Effector memory CD8-positive, alpha-beta T cell (primary cell): Measurements from ENCODE around the gene SETSIP.

Source experiments
- ATAC-seq: fragments of 150-1000 bp; cut with Tn5 transposase; replicated peaks from 2 replicates; pipeline ENCODE4 v1.10.0; 2021; ENCODE audit warnings: mild to moderate bottlenecking, moderate library complexity
- DNase-seq, 3 experiments: peaks; one replicate each; pipeline ENCODE4 v3.0.0; 2021
- H3K27ac Mint-ChIP-seq, 2 donors: one replicate each; pipeline ENCODE4 v1.8.0; 2022; ENCODE audit warnings: mild to moderate bottlenecking in 2 of 2, mixed read lengths in 2 of 2, moderate library complexity in 2 of 2
- H3K27me3 Mint-ChIP-seq, 2 donors: one replicate each; pipeline ENCODE4 v1.8.0; 2022; ENCODE audit warnings: mixed read lengths in 2 of 2
- H3K36me3 Mint-ChIP-seq: one replicate; pipeline ENCODE4 v1.8.0; 2022; ENCODE audit warnings: mild to moderate bottlenecking, moderate library complexity, mixed read lengths; ENCODE audit not compliant: insufficient read depth
- H3K4me1 Mint-ChIP-seq, 2 donors: one replicate each; pipeline ENCODE4 v1.8.0; 2022; ENCODE audit warnings: low read depth in 2 of 2, mixed read lengths in 2 of 2
- H3K4me3 Mint-ChIP-seq, 2 donors: one replicate each; pipeline ENCODE4 v1.8.0; 2022; ENCODE audit warnings: mild to moderate bottlenecking in 2 of 2, mixed read lengths in 2 of 2, moderate library complexity in 2 of 2
- H3K9me3 Mint-ChIP-seq, 2 donors: one replicate each; pipeline ENCODE4 v1.8.0; 2022; ENCODE audit warnings: mixed read lengths in 2 of 2
- total RNA-seq, 9 experiments: gene quantifications; one replicate each; lab custom pipeline; 2026; lab: John Stamatoyannopoulos, UW

Gene SETSIP
- 0.10 to 1.3 (median 0.42) reads per million in 9 experiments for total RNA-seq

DNA sequence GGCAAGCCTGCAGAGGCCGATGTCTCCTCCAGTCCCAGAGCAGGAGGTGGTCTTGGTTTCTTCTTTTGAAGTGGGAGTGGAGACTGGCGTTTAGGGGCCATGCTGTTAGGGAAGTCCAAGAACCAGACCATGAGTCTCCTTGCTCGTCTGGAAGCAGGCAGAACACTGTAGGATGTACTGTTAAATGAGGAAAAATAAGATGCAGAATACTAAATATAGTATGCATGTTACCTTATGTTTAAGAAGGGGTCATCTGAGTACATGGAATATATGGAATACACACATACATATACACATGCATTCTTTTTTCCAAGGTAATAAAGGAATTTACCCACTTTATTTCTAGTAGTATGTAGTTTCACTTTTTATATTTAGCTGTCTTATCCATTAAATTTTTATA, at the start of gene SETSIP:
Gene SETSIP (minus strand): TSS at position 101 of the 400 bp plus-strand sequence. CDS start 0 bp downstream, at position 101.
- peaks cover 1 to 6% of the 10 kb centered on the region in 2 donors for H3K4me1 Mint-ChIP-seq

GRCh38 chr1:92123868-92124267, 48.7 kb upstream of the SETSIP start:
- no peak overlapping the region for H3K4me3 Mint-ChIP-seq
- no peak for DNase-seq

More for the DNA sequence above, at the start of gene SETSIP:
- no peak within 1 kb of the TSS for H3K27ac Mint-ChIP-seq
- DNase-seq (no peak), ATAC-seq (no peak)
- H3K27me3 Mint-ChIP-seq, result no peaks in the 10 kb centered on the region
- no peak within 1 kb of the TSS for H3K4me3 Mint-ChIP-seq
- no peaks in the 10 kb centered on the region for H3K36me3 Mint-ChIP-seq
- H3K9me3 Mint-ChIP-seq, result no peaks in the 10 kb centered on the region

GRCh38 chr1:92118826-92119225, 43.6 kb upstream of the SETSIP start:
- Mint-ChIP-seq H3K9me3 (no peaks in the 10 kb centered on the region), H3K36me3 (peaks cover 3% of the 10 kb centered on the region), H3K27me3 (no peaks in the 10 kb centered on the region), H3K4me3 (no peak overlapping the region), H3K27ac (no peak overlapping the region), H3K4me1 (no peaks in the 10 kb centered on the region)
- ATAC-seq (no peak), DNase-seq (no peak)

More at GRCh38 chr1:92123868-92124267, 48.7 kb upstream of the SETSIP start:
- Mint-ChIP-seq H3K4me1 (peaks cover 0 to 4% of the 10 kb centered on the region in 2 donors), H3K9me3 (no peaks in the 10 kb centered on the region), H3K27me3 (no peaks in the 10 kb centered on the region), H3K36me3 (peaks cover 6% of the 10 kb centered on the region), H3K27ac (no peak overlapping the region)
- ATAC-seq, result no peak

GRCh38 chr1:92117526-92117925, 42.3 kb upstream of the SETSIP start:
- Mint-ChIP-seq H3K9me3 (no peaks in the 10 kb centered on the region), H3K36me3 (peaks cover 3% of the 10 kb centered on the region), H3K27ac (no peak overlapping the region), H3K4me3 (no peak overlapping the region), H3K27me3 (no peaks in the 10 kb centered on the region), H3K4me1 (no peaks in the 10 kb centered on the region)
- no peak for ATAC-seq
- no peak for DNase-seq

- H3K27ac Mint-ChIP-seq, result no peak overlapping the region
- H3K4me1 Mint-ChIP-seq, result no peaks in the 10 kb centered on the region
- ATAC-seq, result no peak
- H3K27me3 Mint-ChIP-seq, result no peaks in the 10 kb centered on the region
- H3K9me3 Mint-ChIP-seq, result no peaks in the 10 kb centered on the region
- no peak overlapping the region for H3K4me3 Mint-ChIP-seq
- DNase-seq, result no peak
- H3K36me3 Mint-ChIP-seq, result no peaks in the 10 kb centered on the region
Measured at GRCh38 chr1:92108631-92109030, 33.4 kb upstream of the SETSIP start.

GRCh38 chr1:92105546-92106081, 30.4 kb upstream of the SETSIP start:
- ATAC-seq (no peak), DNase-seq (no peak)
- Mint-ChIP-seq H3K36me3 (no peaks in the 10 kb centered on the region), H3K27ac (no peak overlapping the region), H3K9me3 (no peaks in the 10 kb centered on the region), H3K4me3 (no peak overlapping the region), H3K27me3 (no peaks in the 10 kb centered on the region), H3K4me1 (no peaks in the 10 kb centered on the region)

DNA sequence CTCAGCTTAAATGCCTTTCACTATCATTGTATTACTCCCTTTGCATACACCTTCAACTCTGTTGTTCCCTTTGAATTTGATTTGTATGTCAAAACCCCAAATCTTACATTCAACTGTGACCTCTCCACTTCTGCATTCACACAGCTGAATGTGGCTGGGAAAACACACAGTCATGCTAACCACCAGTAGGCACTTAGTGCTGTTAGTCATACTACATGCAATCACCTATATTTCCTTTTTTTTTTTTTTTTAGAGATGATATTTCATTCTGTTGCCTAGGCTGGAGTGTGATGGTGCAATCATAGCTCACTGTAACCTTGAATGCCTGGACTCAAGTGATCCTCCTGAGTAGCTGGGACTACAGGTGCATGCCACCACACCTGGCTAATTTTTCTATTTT, 21.1 kb upstream of the SETSIP start:
- peaks cover 0 to 3% of the 10 kb centered on the region in 2 donors for H3K4me1 Mint-ChIP-seq
- no peak for DNase-seq
- no peak overlapping the region for H3K27ac Mint-ChIP-seq
- H3K4me3 Mint-ChIP-seq, result no peak overlapping the region
- H3K36me3 Mint-ChIP-seq, result no peaks in the 10 kb centered on the region
- H3K9me3 Mint-ChIP-seq, result no peaks in the 10 kb centered on the region
- ATAC-seq, result no peak
- no peaks in the 10 kb centered on the region for H3K27me3 Mint-ChIP-seq

- Mint-ChIP-seq H3K36me3 (no peaks in the 10 kb centered on the region), H3K9me3 (no peaks in the 10 kb centered on the region), H3K4me3 (no peak overlapping the region), H3K27ac (no peak overlapping the region), H3K27me3 (no peaks in the 10 kb centered on the region), H3K4me1 (peaks cover 0 to 3% of the 10 kb centered on the region in 2 donors)
- no peak for DNase-seq
- no peak for ATAC-seq
Measured at GRCh38 chr1:92095874-92096273, 20.7 kb upstream of the SETSIP start.

DNA sequence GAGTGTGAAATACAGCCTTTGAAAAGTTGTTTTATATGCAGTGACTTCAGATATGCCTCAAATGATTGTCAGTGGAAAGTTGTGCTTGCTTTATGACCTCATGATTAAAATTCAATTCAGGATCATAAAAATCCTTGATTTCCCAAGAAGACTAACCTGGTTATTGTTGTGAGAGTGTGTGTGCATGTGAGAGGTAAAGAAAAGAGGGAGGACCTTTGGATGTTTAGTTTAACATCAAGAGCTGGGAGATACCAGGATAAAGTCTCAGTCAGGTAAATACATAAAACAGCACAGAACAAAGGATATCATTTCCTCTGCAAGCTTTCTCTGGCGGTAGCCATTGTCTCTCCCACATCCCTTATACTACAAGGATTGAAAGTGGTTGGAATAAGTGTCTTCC, 19.4 kb upstream of the SETSIP start:
- H3K27ac Mint-ChIP-seq, result no peak overlapping the region
- peaks cover 0 to 3% of the 10 kb centered on the region in 2 donors for H3K4me1 Mint-ChIP-seq
- ATAC-seq, result no peak
- no peaks in the 10 kb centered on the region for H3K36me3 Mint-ChIP-seq
- no peak overlapping the region for H3K4me3 Mint-ChIP-seq
- H3K27me3 Mint-ChIP-seq, result no peaks in the 10 kb centered on the region
- no peaks in the 10 kb centered on the region for H3K9me3 Mint-ChIP-seq
- DNase-seq, result no peak

GRCh38 chr1:92094090-92094489, 18.9 kb upstream of the SETSIP start:
- H3K9me3 Mint-ChIP-seq, result no peaks in the 10 kb centered on the region
- H3K27ac Mint-ChIP-seq, result no peak overlapping the region
- DNase-seq (no peak), ATAC-seq (no peak)
- H3K27me3 Mint-ChIP-seq, result no peaks in the 10 kb centered on the region
- H3K36me3 Mint-ChIP-seq, result no peaks in the 10 kb centered on the region
- H3K4me1 Mint-ChIP-seq, result peaks cover 0 to 3% of the 10 kb centered on the region in 2 donors
- no peak overlapping the region for H3K4me3 Mint-ChIP-seq

DNA sequence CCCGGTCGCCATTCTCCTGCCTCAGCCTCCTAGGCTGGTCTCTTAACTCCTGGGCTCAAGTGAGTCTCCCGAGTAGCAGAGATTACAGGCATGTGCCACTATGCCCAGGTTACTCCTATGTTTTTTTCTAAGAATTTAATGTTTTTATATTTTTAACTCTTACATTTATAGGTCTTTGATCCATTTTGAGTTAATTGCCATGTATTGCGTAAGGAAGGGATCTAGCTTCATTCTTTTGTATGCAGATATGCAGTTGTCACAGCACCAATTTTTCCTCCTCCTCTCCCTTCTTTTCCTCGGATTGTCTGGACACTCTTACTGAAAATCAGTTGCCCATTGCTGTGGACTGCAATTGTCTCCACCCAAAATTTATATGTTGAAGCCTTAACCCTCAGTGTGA, 16.4 kb upstream of the SETSIP start:
- H3K27me3 Mint-ChIP-seq, result no peaks in the 10 kb centered on the region
- no peak overlapping the region for H3K27ac Mint-ChIP-seq
- H3K4me1 Mint-ChIP-seq, result peaks cover 0 to 3% of the 10 kb centered on the region in 2 donors
- H3K4me3 Mint-ChIP-seq, result no peak overlapping the region
- no peaks in the 10 kb centered on the region for H3K36me3 Mint-ChIP-seq
- no peaks in the 10 kb centered on the region for H3K9me3 Mint-ChIP-seq
- DNase-seq, result no peak
- no peak for ATAC-seq

GRCh38 chr1:92087542-92087941, 12.3 kb upstream of the SETSIP start:
- Mint-ChIP-seq H3K27me3 (no peaks in the 10 kb centered on the region), H3K27ac (no peak overlapping the region), H3K4me1 (peaks cover 0 to 6% of the 10 kb centered on the region in 2 donors), H3K4me3 (no peak overlapping the region), H3K9me3 (peaks cover 0 to 2% of the 10 kb centered on the region in 2 donors), H3K36me3 (no peaks in the 10 kb centered on the region)
- DNase-seq (no peak), ATAC-seq (no peak)

DNA sequence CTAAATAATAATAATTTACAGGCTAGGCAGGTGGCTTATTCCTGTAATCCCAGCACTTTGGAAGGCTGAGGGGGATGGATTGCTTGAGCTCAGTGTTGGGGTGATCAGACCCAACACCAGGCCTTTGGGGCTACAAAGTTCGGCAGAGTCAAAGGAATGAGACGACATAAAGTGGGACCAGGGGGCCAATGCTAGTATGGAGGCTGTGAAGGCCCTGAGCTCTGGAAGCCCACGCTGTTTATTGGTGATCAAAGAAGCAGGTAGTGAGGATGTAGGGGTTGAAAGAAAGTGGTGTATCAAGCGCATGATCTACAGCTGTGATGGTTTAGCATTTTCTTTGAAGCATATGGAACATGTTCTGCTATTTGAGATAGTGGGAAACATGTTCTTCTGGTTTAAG, 10.5 kb upstream of the SETSIP start:
- no peak overlapping the region for H3K27ac Mint-ChIP-seq
- no peaks in the 10 kb centered on the region for H3K36me3 Mint-ChIP-seq
- DNase-seq (no peak), ATAC-seq (no peak)
- H3K4me1 Mint-ChIP-seq, result peaks cover under 1 to 10% of the 10 kb centered on the region in 2 donors
- H3K27me3 Mint-ChIP-seq, result no peaks in the 10 kb centered on the region
- H3K4me3 Mint-ChIP-seq, result no peak overlapping the region
- H3K9me3 Mint-ChIP-seq, result peaks cover 0 to 2% of the 10 kb centered on the region in 2 donors

GRCh38 chr1:92084651-92085050, 9.4 kb upstream of the SETSIP start:
- peaks cover 1 to 16% of the 10 kb centered on the region in 2 donors for H3K4me1 Mint-ChIP-seq
- DNase-seq, result no peak
- H3K9me3 Mint-ChIP-seq, result peaks cover 0 to 2% of the 10 kb centered on the region in 2 donors
- no peak overlapping the region for H3K4me3 Mint-ChIP-seq
- H3K27ac Mint-ChIP-seq, result no peak overlapping the region
- no peaks in the 10 kb centered on the region for H3K36me3 Mint-ChIP-seq
- no peaks in the 10 kb centered on the region for H3K27me3 Mint-ChIP-seq
- ATAC-seq, result no peak
